ENCODE data around the gene MUC22. TPM values are rescaled to one million over a fixed set of nuclear protein-coding genes. Genes with fewer than 3 reads are reported as not detected.

MUC22 gene
- total RNA-seq, 1 experiment from 2014 or later, result not detected

DNA sequence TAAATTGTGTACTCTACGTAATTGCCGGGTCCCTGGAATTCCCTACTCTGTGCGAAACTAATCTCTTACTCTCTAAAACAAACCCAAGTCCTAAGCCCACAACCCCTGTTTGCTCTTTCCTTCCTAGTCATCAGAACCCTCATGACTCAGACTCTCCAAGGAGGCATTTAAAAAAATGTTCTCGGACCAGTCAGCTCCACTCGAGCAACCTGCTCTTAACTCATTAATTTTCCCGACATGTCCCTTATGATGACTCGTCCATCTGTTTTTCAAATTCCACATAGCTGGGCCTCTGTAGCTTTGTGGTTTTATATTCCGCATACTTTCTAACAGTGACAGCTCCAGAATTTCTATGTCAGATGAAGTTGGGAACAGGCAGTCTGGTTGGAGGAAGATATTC lies 2.6 kb upstream of the MUC22 start:
- no peaks in the 10 kb centered on the region for H3K27me3 ChIP-seq (ENCODE audit: low read length)
- CTCF ChIA-PET, result interaction anchor here (0.6 to 0.7 kb wide), 2 partner anchors 69 to 93 kb away, joined by 3 read pairs; partner anchors contain the start of gene VARS2
- H3K4me1 ChIP-seq (ENCODE audit: insufficient read depth, low read length), result peaks cover 53% of the 10 kb centered on the region
- peak overlapping the region; percentile 47 for H3K4me2 ChIP-seq (ENCODE audit: low read length)
- H3F3A ChIP-seq (ENCODE audit: low read length, unreplicated experiment), result no peaks in the 10 kb centered on the region
- no TSS peak for BruUV-seq (replicated peaks)
- H3K9me2 ChIP-seq (replicated peaks; ENCODE audit: low read length), result no peaks in the 10 kb centered on the region
- H3K4me3 ChIP-seq (ENCODE audit: low read length), result no peak overlapping the region
- H3K36me3 ChIP-seq (ENCODE audit: low read depth, low read length), result no peaks in the 10 kb centered on the region
- no peak for TF ChIP-seq EZH2 (IDR thresholded peaks at IDR 0.05; ENCODE audit: low read length, unreplicated experiment)
- TF ChIP-seq, protein P1, sequence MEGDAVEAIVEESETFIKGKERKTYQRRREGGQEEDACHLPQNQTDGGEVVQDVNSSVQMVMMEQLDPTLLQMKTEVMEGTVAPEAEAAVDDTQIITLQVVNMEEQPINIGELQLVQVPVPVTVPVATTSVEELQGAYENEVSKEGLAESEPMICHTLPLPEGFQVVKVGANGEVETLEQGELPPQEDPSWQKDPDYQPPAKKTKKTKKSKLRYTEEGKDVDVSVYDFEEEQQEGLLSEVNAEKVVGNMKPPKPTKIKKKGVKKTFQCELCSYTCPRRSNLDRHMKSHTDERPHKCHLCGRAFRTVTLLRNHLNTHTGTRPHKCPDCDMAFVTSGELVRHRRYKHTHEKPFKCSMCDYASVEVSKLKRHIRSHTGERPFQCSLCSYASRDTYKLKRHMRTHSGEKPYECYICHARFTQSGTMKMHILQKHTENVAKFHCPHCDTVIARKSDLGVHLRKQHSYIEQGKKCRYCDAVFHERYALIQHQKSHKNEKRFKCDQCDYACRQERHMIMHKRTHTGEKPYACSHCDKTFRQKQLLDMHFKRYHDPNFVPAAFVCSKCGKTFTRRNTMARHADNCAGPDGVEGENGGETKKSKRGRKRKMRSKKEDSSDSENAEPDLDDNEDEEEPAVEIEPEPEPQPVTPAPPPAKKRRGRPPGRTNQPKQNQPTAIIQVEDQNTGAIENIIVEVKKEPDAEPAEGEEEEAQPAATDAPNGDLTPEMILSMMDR (conservative IDR thresholded peaks at IDR 0.05; ENCODE audit: low read depth, low read length), result no peak
- TF ChIP-seq EZH2phosphoT487 (IDR thresholded peaks at IDR 0.05; ENCODE audit: borderline replicate concordance, low read length), result no peak
- POLR2A ChIA-PET (ENCODE audit: unreplicated experiment), result interaction anchor here (0.7 kb wide), 1 partner anchor 31 kb away, joined by 4 read pairs; no protein-coding TSS in a partner anchor
- DNase-seq (peak; percentile 97), ATAC-seq (peak; percentile 83)
- H2AFZ ChIP-seq (ENCODE audit: low read length), result peak overlapping the region; percentile 30; the same call in 1 of the 2 replicates
- peak overlapping the region; percentile 73 for H3K27ac ChIP-seq (ENCODE audit: low read length)
- H3K9ac ChIP-seq (ENCODE audit: low read length), result no peak overlapping the region
- H4K20me1 ChIP-seq (ENCODE audit: low read length), result no peaks in the 10 kb centered on the region
- no peaks in the 10 kb centered on the region for H3K9me3 ChIP-seq (ENCODE audit: low read length)
- no peaks in the 10 kb centered on the region for H3K79me2 ChIP-seq (ENCODE audit: low read length)
- intact Hi-C loops (cut with micrococcal nuclease), result no loop called here

DNA sequence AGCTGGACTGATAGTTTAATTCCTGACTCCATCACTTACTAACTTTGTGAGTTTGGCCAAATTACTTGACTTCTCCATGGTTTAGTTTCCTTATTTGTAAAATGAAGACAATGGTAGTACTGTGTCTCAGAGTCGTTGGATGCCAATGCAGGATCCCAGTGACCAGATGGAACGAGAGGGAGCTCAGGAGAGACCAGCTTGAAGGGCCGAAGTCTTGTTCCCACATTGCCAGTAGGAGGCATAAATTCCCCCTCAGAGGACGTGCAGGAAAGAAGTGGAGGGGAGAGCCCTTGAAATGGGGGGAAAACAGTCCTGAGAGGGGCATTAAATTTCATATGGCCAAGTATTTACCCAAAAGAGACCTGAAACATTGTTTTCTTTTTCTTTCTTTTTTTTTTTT lies 2.1 kb upstream of the MUC22 start:
- no peaks in the 10 kb centered on the region for H3K9me2 ChIP-seq (replicated peaks; ENCODE audit: low read length)
- ChIA-PET POLR2A (ENCODE audit: unreplicated experiment) (interaction anchor here (0.7 kb wide), 1 partner anchor 30 kb away, joined by 4 read pairs; no protein-coding TSS in a partner anchor), CTCF (interaction anchor here (0.6 kb wide), 1 partner anchor 70 kb away, joined by 3 read pairs; no protein-coding TSS in a partner anchor)
- H3K27ac ChIP-seq (ENCODE audit: low read length), result peak overlapping the region; percentile 73
- no peaks in the 10 kb centered on the region for H4K20me1 ChIP-seq (ENCODE audit: low read length)
- ATAC-seq (no peak), DNase-seq (no peak)
- H3K79me2 ChIP-seq (ENCODE audit: low read length), result no peaks in the 10 kb centered on the region
- H3K4me2 ChIP-seq (ENCODE audit: low read length), result peak overlapping the region; percentile 47
- TF ChIP-seq, protein P1 (conservative IDR thresholded peaks at IDR 0.05; ENCODE audit: low read depth, low read length), result no peak; the same call in 1 of the 2 replicates
- H3K4me1 ChIP-seq (ENCODE audit: insufficient read depth, low read length), result peaks cover 53% of the 10 kb centered on the region
- H3K36me3 ChIP-seq (ENCODE audit: low read depth, low read length), result no peaks in the 10 kb centered on the region
- H3K9me3 ChIP-seq (ENCODE audit: low read length), result no peaks in the 10 kb centered on the region
- H3F3A ChIP-seq (ENCODE audit: low read length, unreplicated experiment), result no peaks in the 10 kb centered on the region
- BruUV-seq (replicated peaks), result no TSS peak
- H3K9ac ChIP-seq (ENCODE audit: low read length), result peak overlapping the region; percentile 7; the same call in 1 of the 2 replicates
- H2AFZ ChIP-seq (ENCODE audit: low read length), result peak overlapping the region; percentile 8; the same call in 1 of the 2 replicates
- no peaks in the 10 kb centered on the region for H3K27me3 ChIP-seq (ENCODE audit: low read length)
- intact Hi-C loops (cut with micrococcal nuclease), result no loop called here
- no peak overlapping the region for H3K4me3 ChIP-seq (ENCODE audit: low read length)

DNA sequence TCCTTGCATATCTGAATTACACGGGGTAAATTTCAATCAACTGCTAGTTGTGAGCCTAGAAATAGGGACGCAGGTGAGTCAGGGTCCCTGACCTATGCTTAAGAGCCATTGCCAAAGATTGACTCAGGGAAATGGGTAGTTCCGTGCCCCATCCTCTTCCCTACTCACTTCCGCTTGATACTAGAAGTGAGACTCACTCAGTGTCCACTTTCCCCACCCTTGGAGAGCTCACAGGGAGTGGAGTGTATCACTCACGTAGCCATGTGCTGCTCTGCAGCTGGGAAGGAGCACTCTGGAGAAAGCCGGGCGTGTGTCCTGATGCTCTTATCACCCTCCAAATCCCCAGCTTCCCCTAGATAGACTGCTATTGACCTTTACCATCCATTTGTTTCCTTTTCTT lies 543 bp upstream of the MUC22 start:
- no peaks in the 10 kb centered on the region for H3K9me3 ChIP-seq (ENCODE audit: low read length)
- peak overlapping the region; percentile 71 for H3K9ac ChIP-seq (ENCODE audit: low read length)
- DNase-seq, result peak; percentile 87
- H2AFZ ChIP-seq (ENCODE audit: low read length), result 0 out of 2 replicates have a peak overlapping the region, but pooled peaks have one; percentile 12
- H4K20me1 ChIP-seq (ENCODE audit: low read length), result no peaks in the 10 kb centered on the region
- H3K36me3 ChIP-seq (ENCODE audit: low read depth, low read length), result no peaks in the 10 kb centered on the region
- peak overlapping the region; percentile 91 for H3K27ac ChIP-seq (ENCODE audit: low read length)
- no peaks in the 10 kb centered on the region for H3K27me3 ChIP-seq (ENCODE audit: low read length)
- intact Hi-C loops (cut with micrococcal nuclease), result no loop called here
- ChIA-PET POLR2A (ENCODE audit: unreplicated experiment) (no interaction called here), CTCF (no interaction called here)
- H3K4me1 ChIP-seq (ENCODE audit: insufficient read depth, low read length), result peaks cover 42% of the 10 kb centered on the region
- H3K4me3 ChIP-seq (ENCODE audit: low read length), result no peak overlapping the region
- BruUV-seq (replicated peaks), result no TSS peak
- H3F3A ChIP-seq (ENCODE audit: low read length, unreplicated experiment), result no peaks in the 10 kb centered on the region
- H3K4me2 ChIP-seq (ENCODE audit: low read length), result peak overlapping the region; percentile 54
- TF ChIP-seq EZH2 (IDR thresholded peaks at IDR 0.05; ENCODE audit: low read length, unreplicated experiment) (no peak), EZH2phosphoT487 (IDR thresholded peaks at IDR 0.05; ENCODE audit: borderline replicate concordance, low read length) (no peak)
- TF ChIP-seq, protein P1 (conservative IDR thresholded peaks at IDR 0.05; ENCODE audit: low read depth, low read length), result no peak
- H3K9me2 ChIP-seq (replicated peaks; ENCODE audit: low read length), result no peaks in the 10 kb centered on the region
- H3K79me2 ChIP-seq (ENCODE audit: low read length), result no peaks in the 10 kb centered on the region
- ATAC-seq, result peak; percentile 77
